Activated T-helper 17 cell treated with anti-CD3 and anti-CD28 coated beads, Interleukin-2, amount 50 U/mL, for 72 hours (primary cell): ENCODE data around the gene GINS2. TPM values are rescaled to one million over a fixed set of nuclear protein-coding genes. Genes with fewer than 3 reads are reported as not detected.
A peak's percentile ranks its signal among the peaks of the same experiment; 100 is the strongest.

Source experiments
- ATAC-seq: fragments of 150-1000 bp; cut with Tn5 transposase; replicated peaks from 2 replicates; pipeline ENCODE4 v1.10.0; 2021; ENCODE audit warnings: mild to moderate bottlenecking, moderate library complexity
- H3K27ac Mint-ChIP-seq: one replicate; pipeline ENCODE4 v1.8.0; 2022; ENCODE audit warnings: mixed read lengths
- H3K27me3 Mint-ChIP-seq: one replicate; pipeline ENCODE4 v1.8.0; 2022; ENCODE audit warnings: mixed read lengths
- H3K36me3 Mint-ChIP-seq: one replicate; pipeline ENCODE4 v1.8.0; 2022; ENCODE audit warnings: low read depth, mild to moderate bottlenecking, mixed read lengths
- H3K4me1 Mint-ChIP-seq: one replicate; pipeline ENCODE4 v1.8.0; 2022; ENCODE audit warnings: mixed read lengths
- H3K4me3 Mint-ChIP-seq: one replicate; pipeline ENCODE4 v1.8.0; 2022; ENCODE audit warnings: mild to moderate bottlenecking, mixed read lengths
- H3K9me3 Mint-ChIP-seq: one replicate; pipeline ENCODE4 v1.8.0; 2022; ENCODE audit warnings: mixed read lengths
- total RNA-seq, 2 donors: library from RNA; stranded (reverse); gene quantifications; one replicate each; pipeline ENCODE4 v1.2.3, GENCODE V29; 2022

The GINS2 gene
- total RNA-seq, 2 donors from 2014 or later: 39.1 to 64.2 TPM

GRCh38 chr16:85674828-85675227, 13.9 kb downstream of the GINS2 start:
- Mint-ChIP-seq H3K4me1 (peaks cover 6% of the 10 kb centered on the region), H3K36me3 (peaks cover 96% of the 10 kb centered on the region), H3K4me3 (no peak overlapping the region), H3K27me3 (no peaks in the 10 kb centered on the region), H3K27ac (peak overlapping the region; percentile 79), H3K9me3 (no peaks in the 10 kb centered on the region)
- no peak for ATAC-seq

- Mint-ChIP-seq H3K27ac (peak overlapping the region; percentile 79), H3K9me3 (no peaks in the 10 kb centered on the region), H3K4me1 (peaks cover 6% of the 10 kb centered on the region), H3K27me3 (no peaks in the 10 kb centered on the region), H3K36me3 (peaks cover 96% of the 10 kb centered on the region), H3K4me3 (no peak overlapping the region)
- no peak for ATAC-seq
Observed at GRCh38 chr16:85674418-85674755, 14.4 kb downstream of the GINS2 start.

- Mint-ChIP-seq H3K36me3 (peaks cover 93% of the 10 kb centered on the region), H3K27me3 (no peaks in the 10 kb centered on the region), H3K9me3 (no peaks in the 10 kb centered on the region), H3K4me1 (peaks cover 6% of the 10 kb centered on the region), H3K27ac (peak overlapping the region; percentile 40), H3K4me3 (no peak overlapping the region)
- ATAC-seq: no peak
Observed at GRCh38 chr16:85673529-85674417, 15.0 kb downstream of the GINS2 start.

GRCh38 chr16:85670840-85671239, 17.9 kb downstream of the GINS2 start:
- no peaks in the 10 kb centered on the region for H3K27me3 Mint-ChIP-seq
- ATAC-seq: no peak
- H3K36me3 Mint-ChIP-seq: peaks cover 92% of the 10 kb centered on the region
- H3K27ac Mint-ChIP-seq: no peak overlapping the region
- no peaks in the 10 kb centered on the region for H3K9me3 Mint-ChIP-seq
- no peak overlapping the region for H3K4me3 Mint-ChIP-seq
- peaks cover 6% of the 10 kb centered on the region for H3K4me1 Mint-ChIP-seq

- H3K4me1 Mint-ChIP-seq: no peaks in the 10 kb centered on the region
- H3K4me3 Mint-ChIP-seq: no peak overlapping the region
- H3K9me3 Mint-ChIP-seq: no peaks in the 10 kb centered on the region
- H3K36me3 Mint-ChIP-seq: peaks cover 90% of the 10 kb centered on the region
- no peaks in the 10 kb centered on the region for H3K27me3 Mint-ChIP-seq
- ATAC-seq: no peak
- no peak overlapping the region for H3K27ac Mint-ChIP-seq
Observed at GRCh38 chr16:85668676-85669424, 19.9 kb downstream of the GINS2 start.

- H3K36me3 Mint-ChIP-seq: peaks cover 90% of the 10 kb centered on the region
- no peaks in the 10 kb centered on the region for H3K27me3 Mint-ChIP-seq
- no peak for ATAC-seq
- no peaks in the 10 kb centered on the region for H3K4me1 Mint-ChIP-seq
- no peaks in the 10 kb centered on the region for H3K9me3 Mint-ChIP-seq
- no peak overlapping the region for H3K4me3 Mint-ChIP-seq
- H3K27ac Mint-ChIP-seq: no peak overlapping the region
Observed at GRCh38 chr16:85667841-85668413, 20.8 kb downstream of the GINS2 start.

GRCh38 chr16:85667261-85667660, 21.5 kb downstream of the GINS2 start:
- ATAC-seq: no peak
- H3K4me3 Mint-ChIP-seq: no peak overlapping the region
- no peaks in the 10 kb centered on the region for H3K4me1 Mint-ChIP-seq
- no peaks in the 10 kb centered on the region for H3K27me3 Mint-ChIP-seq
- H3K36me3 Mint-ChIP-seq: peaks cover 88% of the 10 kb centered on the region
- no peak overlapping the region for H3K27ac Mint-ChIP-seq
- no peaks in the 10 kb centered on the region for H3K9me3 Mint-ChIP-seq

GRCh38 chr16:85665929-85666328, 22.8 kb downstream of the GINS2 start:
- no peak overlapping the region for H3K27ac Mint-ChIP-seq
- no peak overlapping the region for H3K4me3 Mint-ChIP-seq
- no peaks in the 10 kb centered on the region for H3K4me1 Mint-ChIP-seq
- ATAC-seq: no peak
- no peaks in the 10 kb centered on the region for H3K9me3 Mint-ChIP-seq
- peaks cover 80% of the 10 kb centered on the region for H3K36me3 Mint-ChIP-seq
- no peaks in the 10 kb centered on the region for H3K27me3 Mint-ChIP-seq

GRCh38 chr16:85665373-85665740, 23.4 kb downstream of the GINS2 start:
- H3K36me3 Mint-ChIP-seq: peaks cover 74% of the 10 kb centered on the region
- no peak for ATAC-seq

GRCh38 chr16:85664580-85665372, 24.0 kb downstream of the GINS2 start:
- H3K9me3 Mint-ChIP-seq: no peaks in the 10 kb centered on the region
- no peaks in the 10 kb centered on the region for H3K4me1 Mint-ChIP-seq
- H3K4me3 Mint-ChIP-seq: no peak overlapping the region
- no peak for ATAC-seq
- no peak overlapping the region for H3K27ac Mint-ChIP-seq
- H3K27me3 Mint-ChIP-seq: no peaks in the 10 kb centered on the region
- H3K36me3 Mint-ChIP-seq: peaks cover 69% of the 10 kb centered on the region

More at GRCh38 chr16:85665373-85665740, 23.4 kb downstream of the GINS2 start:
- Mint-ChIP-seq H3K27ac (no peak overlapping the region), H3K27me3 (no peaks in the 10 kb centered on the region), H3K4me1 (no peaks in the 10 kb centered on the region), H3K9me3 (no peaks in the 10 kb centered on the region), H3K4me3 (no peak overlapping the region)

GRCh38 chr16:85663891-85664321, 24.8 kb downstream of the GINS2 start:
- peaks cover 67% of the 10 kb centered on the region for H3K36me3 Mint-ChIP-seq
- H3K9me3 Mint-ChIP-seq: no peaks in the 10 kb centered on the region
- no peak overlapping the region for H3K27ac Mint-ChIP-seq
- no peaks in the 10 kb centered on the region for H3K27me3 Mint-ChIP-seq
- no peak for ATAC-seq
- no peak overlapping the region for H3K4me3 Mint-ChIP-seq
- no peaks in the 10 kb centered on the region for H3K4me1 Mint-ChIP-seq

GRCh38 chr16:85662976-85663830, 25.6 kb downstream of the GINS2 start:
- no peak overlapping the region for H3K27ac Mint-ChIP-seq
- peaks cover 66% of the 10 kb centered on the region for H3K36me3 Mint-ChIP-seq
- H3K9me3 Mint-ChIP-seq: no peaks in the 10 kb centered on the region
- no peak for ATAC-seq
- no peak overlapping the region for H3K4me3 Mint-ChIP-seq
- no peaks in the 10 kb centered on the region for H3K27me3 Mint-ChIP-seq
- no peaks in the 10 kb centered on the region for H3K4me1 Mint-ChIP-seq

- Mint-ChIP-seq H3K4me1 (no peaks in the 10 kb centered on the region), H3K27me3 (no peaks in the 10 kb centered on the region), H3K9me3 (no peaks in the 10 kb centered on the region), H3K36me3 (peaks cover 64% of the 10 kb centered on the region), H3K4me3 (no peak overlapping the region), H3K27ac (no peak overlapping the region)
- ATAC-seq: no peak
Observed at GRCh38 chr16:85662482-85662812, 26.3 kb downstream of the GINS2 start.
